HCT116 (cell line): ENCODE data around the gene ACOT11. TPM values are rescaled to one million over a fixed set of nuclear protein-coding genes. Genes with fewer than 3 reads are reported as not detected.

Experiments
- ATAC-seq: fragments of 200-7000 bp; cut with Tn5 transposase; 2 replicates; pipeline ENCODE4 v1.9.1; 2020; ENCODE audit warnings: mild to moderate bottlenecking, moderate library complexity
- BruUV-seq: library from RNA; stranded (reverse); fragments of 400-500 nt; replicated peaks from 2 replicates; lab custom pipeline; 2021; lab: Mats Ljungman, UMichigan
- CTCF ChIA-PET: fragments of 300-600 bp; sonication (Branson Sonifier 250); formaldehyde crosslinking; loops from one replicate; lab custom pipeline; 2021; ENCODE audit warnings: antibody characterized with exemption; lab: Charles Lee
- POLR2A ChIA-PET: fragments of 300-600, 350-600 bp; sonication (Branson Sonifier 250); formaldehyde crosslinking; loops from one replicate; lab custom pipeline; 2021; ENCODE audit warnings: antibody characterized with exemption; lab: Charles Lee
- RAD21 ChIA-PET, 2 experiments: fragments of 300-600 bp; sonication (Branson Sonifier 250); formaldehyde crosslinking; loops; one replicate each; lab custom pipeline; 2023; ENCODE audit warnings: low total read pairs in 2 of 2; ENCODE audit not compliant: uncharacterized antibody in 2 of 2, unreplicated experiment in 2 of 2, low non-redundant PET in 1 of 2; lab: Charles Lee
- DNase-seq: peaks from one replicate; pipeline ENCODE4 v3.0.0-alpha.2; 2010; ENCODE audit warnings: low read depth, low spot score
- H2AFZ ChIP-seq: fragments of 200-600 bp; shearing (Covaris generic), sonication (generic); 2 replicates; pipeline ENCODE4 v1.6.1; 2017; ENCODE audit warnings: low read depth, mixed run types, mixed read lengths, antibody characterized with exemption, low read length; ENCODE audit not compliant: poor library complexity, severe bottlenecking
- H3K27ac ChIP-seq: 2 replicates; pipeline ENCODE4 v1.5.1; 2012; ENCODE audit warnings: low read depth, low read length
- H3K27me3 ChIP-seq: fragments of 200-600 bp; sonication (generic); 2 replicates; pipeline ENCODE4 v1.6.1; 2016; ENCODE audit warnings: mixed run types, low read length, mixed read lengths; ENCODE audit not compliant: insufficient read depth
- H3K36me3 ChIP-seq, 2 experiments: fragments of 200-500 bp in 1 of 2; fragments of 200-600 bp in 1 of 2; sonication (Bioruptor generic) in 1 of 2; sonication (generic) in 1 of 2; 2 replicates each; pipeline versions ENCODE4 v1.5.1 to v1.6.1; 2014 to 2016; ENCODE audit warnings: low read length in 2 of 2, inconsistent platforms in 1 of 2, mixed read lengths in 1 of 2, mixed run types in 1 of 2; ENCODE audit not compliant: insufficient read depth in 2 of 2, control insufficient read depth in 1 of 2
- H3K4me1 ChIP-seq, 2 experiments: fragments of 200-600 bp in 1 of 2; sonication (generic) in 1 of 2; 2 replicates each; pipeline versions ENCODE4 v1.5.1 to v1.6.1; 2012 to 2017; ENCODE audit warnings: low read length in 2 of 2, inconsistent platforms in 1 of 2, mild to moderate bottlenecking in 1 of 2, mixed read lengths in 1 of 2, mixed run types in 1 of 2, moderate library complexity in 1 of 2; ENCODE audit not compliant: insufficient read depth in 2 of 2, control insufficient read depth in 1 of 2
- H3K4me2 ChIP-seq: fragments of 200-600 bp; sonication (generic); 2 replicates; pipeline ENCODE4 v1.6.1; 2017; ENCODE audit warnings: mixed run types, low read length, mixed read lengths
- H3K4me3 ChIP-seq, 2 experiments: fragments of 200-600 bp in 1 of 2; sonication (generic) in 1 of 2; replicated peaks in 1 of 2; 2 replicates each; pipeline ENCODE4 v1.5.1; 2011 to 2016; ENCODE audit warnings: low read length in 2 of 2, control low read depth in 1 of 2, low read depth in 1 of 2, mild to moderate bottlenecking in 1 of 2, mixed read lengths in 1 of 2, mixed run types in 1 of 2
- H3K79me2 ChIP-seq: fragments of 200-600 bp; sonication (generic); 2 replicates; pipeline ENCODE4 v1.6.1; 2017; ENCODE audit warnings: mild to moderate bottlenecking, mixed run types, low read length, moderate library complexity, mixed read lengths; ENCODE audit not compliant: insufficient read depth
- H3K9ac ChIP-seq: fragments of 200-600 bp; sonication (generic); 2 replicates; pipeline ENCODE4 v1.6.1; 2016; ENCODE audit warnings: low read length, mixed read lengths
- H3K9me2 ChIP-seq: fragments of 200-600 bp; sonication (generic), shearing (Covaris generic); 2 replicates; pipeline ENCODE4 v1.6.1; 2017; ENCODE audit warnings: mixed run types, mild to moderate bottlenecking, moderate library complexity; ENCODE audit not compliant: insufficient read depth
- H3K9me3 ChIP-seq, 2 experiments: fragments of 200-500 bp in 1 of 2; fragments of 200-600 bp in 1 of 2; sonication (Bioruptor generic) in 1 of 2; sonication (generic) in 1 of 2; 2 replicates each; pipeline ENCODE4 v1.6.1; 2014 to 2017; ENCODE audit warnings: low read length in 2 of 2, mixed read lengths in 2 of 2, inconsistent platforms in 1 of 2, low read depth in 1 of 2, mild to moderate bottlenecking in 1 of 2, mixed run types in 1 of 2, moderate library complexity in 1 of 2; ENCODE audit not compliant: control insufficient read depth in 1 of 2, insufficient read depth in 1 of 2
- H4K20me1 ChIP-seq: fragments of 200-600 bp; sonication (generic), shearing (Covaris generic); 2 replicates; pipeline ENCODE4 v1.6.1; 2017; ENCODE audit warnings: mixed run types, mild to moderate bottlenecking, moderate library complexity; ENCODE audit not compliant: insufficient read depth
- ATF3 ChIP-seq: IDR thresholded peaks from 2 replicates; pipeline ENCODE4 v1.6.1; 2012
- CBX3 ChIP-seq: IDR thresholded peaks from 2 replicates; pipeline ENCODE4 v1.6.1; 2012; ENCODE audit warnings: low read depth
- EZH2 ChIP-seq: fragments of 200-600 bp; sonication (generic); IDR thresholded peaks from 2 replicates; pipeline ENCODE4 v1.6.1; 2017; ENCODE audit warnings: antibody characterized with exemption, mixed run types
- FOSL1 ChIP-seq: IDR thresholded peaks from 2 replicates; pipeline ENCODE4 v1.6.1; 2012; ENCODE audit warnings: low read depth
- JUND ChIP-seq: IDR thresholded peaks from 2 replicates; pipeline ENCODE4 v1.6.1; 2012
- RAD21 ChIP-seq: IDR thresholded peaks from 2 replicates; pipeline ENCODE4 v1.6.1; 2012; ENCODE audit warnings: low read depth, mild to moderate bottlenecking
- SIN3A ChIP-seq: IDR thresholded peaks from 2 replicates; pipeline ENCODE4 v1.6.1; 2012; ENCODE audit warnings: low read depth
- SP1 ChIP-seq: IDR thresholded peaks from 2 replicates; pipeline ENCODE4 v1.6.1; 2012; ENCODE audit warnings: low read depth
- SRF ChIP-seq: IDR thresholded peaks from 2 replicates; pipeline ENCODE4 v1.6.1; 2012; ENCODE audit warnings: low read depth
- YY1 ChIP-seq: IDR thresholded peaks from 2 replicates; pipeline ENCODE4 v1.6.1; 2011; ENCODE audit warnings: low read length, low read depth, moderate library complexity, mild to moderate bottlenecking; ENCODE audit not compliant: insufficient replicate concordance; ENCODE audit errors: extremely low read depth
- ZFX ChIP-seq: fragments of 450-650 bp; IDR thresholded peaks from 2 replicates; pipeline ENCODE4 v1.6.1; 2017
- ZNF274 ChIP-seq: fragments of 200-500 bp; sonication (Bioruptor generic); IDR thresholded peaks from 2 replicates; pipeline ENCODE4 v1.6.1; 2014; ENCODE audit warnings: mild to moderate bottlenecking, low read depth, low read length, inconsistent platforms
- intact Hi-C: fragments of 100-400 bp; cut with micrococcal nuclease; formaldehyde crosslinking; loops from 2 replicates; pipeline ENCODE4 v1.10.0; 2022
- total RNA-seq: library from RNA; stranded (reverse); gene quantifications from one replicate; pipeline ENCODE4 v1.2.1, GENCODE V29; 2021; ENCODE audit not compliant: unreplicated experiment
- TF ChIP-seq, protein P1 (sequence below): IDR thresholded peaks from 2 replicates; pipeline ENCODE4 v1.6.1; 2011; ENCODE audit warnings: mild to moderate bottlenecking, low read length, moderate library complexity; ENCODE audit not compliant: insufficient replicate concordance; ENCODE audit errors: extremely low read depth

The ACOT11 gene
- total RNA-seq, 1 experiment from 2014 or later: 31.1 TPM

DNA sequence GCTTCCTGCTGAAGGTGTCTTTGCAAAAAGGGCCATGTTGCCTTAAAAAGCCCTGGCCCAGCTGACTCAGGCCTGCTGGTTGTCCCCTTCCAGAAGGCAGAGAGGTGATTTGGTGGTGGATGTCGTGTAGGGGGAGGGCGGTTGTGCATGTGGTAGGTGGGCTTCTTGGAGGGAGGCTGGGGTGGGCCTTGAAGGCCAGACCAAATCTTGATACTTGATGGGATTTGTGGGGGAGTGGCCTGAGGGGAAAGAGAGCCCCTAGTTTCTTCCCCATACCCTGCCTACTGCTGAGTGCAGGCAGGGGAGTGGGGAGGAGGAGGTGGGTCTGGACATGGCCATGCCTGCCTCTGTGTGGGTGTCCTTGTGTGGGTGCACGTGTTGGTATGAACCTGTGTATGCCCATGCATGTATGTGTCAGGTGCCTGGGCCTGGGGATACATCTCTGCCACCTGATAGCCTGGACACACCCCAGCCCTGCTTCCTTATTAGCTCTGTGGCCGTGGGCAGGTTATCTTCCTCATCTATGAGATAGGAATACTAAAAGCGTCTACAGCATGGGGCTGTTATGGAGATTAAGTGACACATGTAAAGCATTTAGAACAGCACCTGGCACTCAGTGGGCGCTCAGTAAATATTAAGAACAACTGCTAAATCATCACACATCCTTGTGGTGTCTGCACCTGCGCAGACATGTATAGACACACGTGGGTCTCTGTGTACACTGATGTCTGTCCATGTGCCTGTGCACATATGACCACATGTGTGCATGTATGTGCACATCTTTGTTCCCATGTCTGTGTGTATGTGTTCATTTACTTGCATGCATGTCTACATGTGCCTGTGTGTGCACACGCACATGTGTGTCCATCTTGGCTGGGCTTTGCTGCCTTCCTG, 58.3 kb downstream of the ACOT11 start:
- Histone ChIP-seq H3K4me2 (no peak overlapping the region), H3K9ac (no peak overlapping the region), H3K4me3 (no peak overlapping the region), H3K4me1 (no peaks in the 10 kb centered on the region), H3K79me2 (no peaks in the 10 kb centered on the region), H2AFZ (no peak overlapping the region), H3K27ac (no peak overlapping the region), H3K9me2 (no peaks in the 10 kb centered on the region), H4K20me1 (no peaks in the 10 kb centered on the region), H3K27me3 (no peaks in the 10 kb centered on the region), H3K9me3 (no peaks in the 10 kb centered on the region), H3K36me3 (peaks cover 0 to 8% of the 10 kb centered on the region in 2 experiments; a peak in 2 of 4 replicates)
- POLR2A ChIA-PET: no interaction called here
- RAD21 ChIA-PET: no interaction called here
- TF ChIP-seq FOSL1: no peak
- no peak for DNase-seq
- BruUV-seq: no TSS peak
- intact Hi-C loops: no loop called here
- no peak for ATAC-seq
- CTCF ChIA-PET: no interaction called here

DNA sequence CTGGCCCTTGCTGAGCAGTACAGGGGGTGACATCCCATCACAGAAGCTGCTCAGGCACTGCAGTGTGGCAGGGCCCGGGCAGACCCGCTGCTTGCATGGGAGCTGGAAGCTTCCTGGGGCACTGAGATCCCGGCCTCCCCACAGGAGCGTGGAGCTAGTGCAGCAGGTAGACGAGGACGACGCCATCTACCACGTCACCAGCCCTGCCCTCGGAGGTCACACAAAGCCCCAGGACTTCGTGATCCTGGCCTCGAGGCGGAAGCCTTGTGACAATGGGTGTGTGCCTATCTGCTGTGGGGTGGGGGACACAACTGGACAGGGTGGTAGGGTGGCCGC, 58.9 kb downstream of the ACOT11 start:
- Histone ChIP-seq H3K4me1 (no peaks in the 10 kb centered on the region), H3K9me2 (no peaks in the 10 kb centered on the region), H3K79me2 (no peaks in the 10 kb centered on the region), H3K4me3 (no peak overlapping the region), H3K9me3 (no peaks in the 10 kb centered on the region), H3K4me2 (no peak overlapping the region), H3K27me3 (no peaks in the 10 kb centered on the region), H2AFZ (no peak overlapping the region), H3K9ac (no peak overlapping the region), H3K36me3 (peaks cover 0 to 8% of the 10 kb centered on the region in 2 experiments; a peak in 2 of 4 replicates), H3K27ac (no peak overlapping the region), H4K20me1 (no peaks in the 10 kb centered on the region)
- ChIA-PET CTCF (no interaction called here), POLR2A (no interaction called here), RAD21 (no interaction called here)
- ATAC-seq (no peak), DNase-seq (no peak)
- TF ChIP-seq RAD21 (no peak), ATF3 (no peak), CBX3 (no peak), JUND (no peak), SP1 (no peak), SIN3A (no peak), ZNF274 (no peak), EZH2 (no peak), SRF (no peak), YY1 (no peak), ZFX (no peak)
- TF ChIP-seq, protein P1, sequence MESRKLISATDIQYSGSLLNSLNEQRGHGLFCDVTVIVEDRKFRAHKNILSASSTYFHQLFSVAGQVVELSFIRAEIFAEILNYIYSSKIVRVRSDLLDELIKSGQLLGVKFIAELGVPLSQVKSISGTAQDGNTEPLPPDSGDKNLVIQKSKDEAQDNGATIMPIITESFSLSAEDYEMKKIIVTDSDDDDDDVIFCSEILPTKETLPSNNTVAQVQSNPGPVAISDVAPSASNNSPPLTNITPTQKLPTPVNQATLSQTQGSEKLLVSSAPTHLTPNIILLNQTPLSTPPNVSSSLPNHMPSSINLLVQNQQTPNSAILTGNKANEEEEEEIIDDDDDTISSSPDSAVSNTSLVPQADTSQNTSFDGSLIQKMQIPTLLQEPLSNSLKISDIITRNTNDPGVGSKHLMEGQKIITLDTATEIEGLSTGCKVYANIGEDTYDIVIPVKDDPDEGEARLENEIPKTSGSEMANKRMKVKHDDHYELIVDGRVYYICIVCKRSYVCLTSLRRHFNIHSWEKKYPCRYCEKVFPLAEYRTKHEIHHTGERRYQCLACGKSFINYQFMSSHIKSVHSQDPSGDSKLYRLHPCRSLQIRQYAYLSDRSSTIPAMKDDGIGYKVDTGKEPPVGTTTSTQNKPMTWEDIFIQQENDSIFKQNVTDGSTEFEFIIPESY: no peak
- intact Hi-C loops: no loop called here
- BruUV-seq: no TSS peak
